Measurements from ENCODE around the gene BACH2. TPM values are rescaled to one million over a fixed set of nuclear protein-coding genes. Genes with fewer than 3 reads are reported as not detected.

Gene BACH2
- total and polyA plus RNA-seq, 9 of the 15 experiments (the other 6 are each of a cell fraction or from before 2014, with no cell fraction given), result 0.06 to 3.1 (median 0.59) TPM

DNA sequence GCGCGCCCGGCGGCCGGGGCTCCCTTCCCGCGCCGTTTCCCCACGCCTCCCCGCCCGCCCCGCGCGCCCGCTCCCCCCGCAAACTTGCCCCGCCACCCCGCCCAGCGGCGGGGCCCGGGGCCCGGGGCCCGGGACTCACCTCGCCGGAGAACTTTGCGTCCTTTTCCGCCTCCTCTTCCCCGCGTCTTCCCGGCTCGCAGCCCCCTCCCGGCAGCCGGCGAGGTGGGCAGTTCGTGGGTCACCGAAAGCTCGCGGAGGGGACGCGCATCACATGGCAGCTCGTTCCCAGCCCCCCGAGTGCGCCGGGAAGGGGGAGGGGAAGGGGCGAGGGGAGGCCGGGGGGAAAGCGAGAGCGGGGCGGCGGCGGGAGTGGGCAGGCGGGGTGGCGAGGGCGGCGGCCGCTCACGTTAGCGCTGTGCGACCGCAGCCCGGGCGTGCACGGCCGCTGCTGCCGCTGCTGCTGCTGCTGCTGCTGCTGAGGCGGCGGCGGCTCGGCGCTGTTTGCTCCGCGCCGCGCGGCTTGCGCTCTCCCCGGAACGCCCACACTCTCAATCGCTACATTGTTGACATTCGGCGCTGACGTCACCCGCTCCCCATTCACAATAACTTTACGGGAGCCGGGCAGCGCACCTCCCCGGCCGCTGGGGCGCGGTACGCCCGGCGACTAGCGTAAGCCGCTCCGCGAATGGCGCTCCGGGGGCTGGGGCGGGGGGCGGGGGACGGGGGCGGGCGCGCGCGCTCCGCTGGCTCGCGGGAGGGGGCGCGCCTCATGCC lies at the start of gene BACH2 (continued):
- TF ChIP-seq FOXK1 (CRISPR knock-in tag; IDR thresholded peaks at IDR 0.05; ENCODE audit: borderline replicate concordance), result no peak
- peak in 1 of 2 experiments; percentile 79; a peak in 1 of 4 replicates for TF ChIP-seq TEAD1 (CRISPR knock-in tag; IDR thresholded peaks at IDR 0.05)
- no peak for TF ChIP-seq CBX8 (IDR thresholded peaks at IDR 0.05; ENCODE audit: borderline replicate concordance, extremely low read depth, low read depth, low read length, poor library complexity, severe bottlenecking)
- TF ChIP-seq CTBP1 (IDR thresholded peaks at IDR 0.05; ENCODE audit: borderline replicate concordance), result peak; percentile 88
- TF ChIP-seq, protein P1, sequence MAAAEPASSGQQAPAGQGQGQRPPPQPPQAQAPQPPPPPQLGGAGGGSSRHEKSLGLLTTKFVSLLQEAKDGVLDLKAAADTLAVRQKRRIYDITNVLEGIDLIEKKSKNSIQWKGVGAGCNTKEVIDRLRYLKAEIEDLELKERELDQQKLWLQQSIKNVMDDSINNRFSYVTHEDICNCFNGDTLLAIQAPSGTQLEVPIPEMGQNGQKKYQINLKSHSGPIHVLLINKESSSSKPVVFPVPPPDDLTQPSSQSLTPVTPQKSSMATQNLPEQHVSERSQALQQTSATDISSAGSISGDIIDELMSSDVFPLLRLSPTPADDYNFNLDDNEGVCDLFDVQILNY (CRISPR knock-in tag; IDR thresholded peaks at IDR 0.05), result no peak
- no peak for TF ChIP-seq FOXA1 (IDR thresholded peaks at IDR 0.05; ENCODE audit: borderline replicate concordance)
- no peak for TF ChIP-seq ZNF75A (CRISPR knock-in tag; IDR thresholded peaks at IDR 0.05)
- TF ChIP-seq, protein P2, sequence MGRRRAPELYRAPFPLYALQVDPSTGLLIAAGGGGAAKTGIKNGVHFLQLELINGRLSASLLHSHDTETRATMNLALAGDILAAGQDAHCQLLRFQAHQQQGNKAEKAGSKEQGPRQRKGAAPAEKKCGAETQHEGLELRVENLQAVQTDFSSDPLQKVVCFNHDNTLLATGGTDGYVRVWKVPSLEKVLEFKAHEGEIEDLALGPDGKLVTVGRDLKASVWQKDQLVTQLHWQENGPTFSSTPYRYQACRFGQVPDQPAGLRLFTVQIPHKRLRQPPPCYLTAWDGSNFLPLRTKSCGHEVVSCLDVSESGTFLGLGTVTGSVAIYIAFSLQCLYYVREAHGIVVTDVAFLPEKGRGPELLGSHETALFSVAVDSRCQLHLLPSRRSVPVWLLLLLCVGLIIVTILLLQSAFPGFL (CRISPR knock-in tag; IDR thresholded peaks at IDR 0.05), result no peak
- peak; percentile 96 for TF ChIP-seq HNRNPLL (IDR thresholded peaks at IDR 0.05; ENCODE audit: low read depth, low read length, poor library complexity, severe bottlenecking)
- no peak for TF ChIP-seq BDP1 (IDR thresholded peaks at IDR 0.05; ENCODE audit: insufficient read depth, insufficient read length)
- TF ChIP-seq, protein P3, sequence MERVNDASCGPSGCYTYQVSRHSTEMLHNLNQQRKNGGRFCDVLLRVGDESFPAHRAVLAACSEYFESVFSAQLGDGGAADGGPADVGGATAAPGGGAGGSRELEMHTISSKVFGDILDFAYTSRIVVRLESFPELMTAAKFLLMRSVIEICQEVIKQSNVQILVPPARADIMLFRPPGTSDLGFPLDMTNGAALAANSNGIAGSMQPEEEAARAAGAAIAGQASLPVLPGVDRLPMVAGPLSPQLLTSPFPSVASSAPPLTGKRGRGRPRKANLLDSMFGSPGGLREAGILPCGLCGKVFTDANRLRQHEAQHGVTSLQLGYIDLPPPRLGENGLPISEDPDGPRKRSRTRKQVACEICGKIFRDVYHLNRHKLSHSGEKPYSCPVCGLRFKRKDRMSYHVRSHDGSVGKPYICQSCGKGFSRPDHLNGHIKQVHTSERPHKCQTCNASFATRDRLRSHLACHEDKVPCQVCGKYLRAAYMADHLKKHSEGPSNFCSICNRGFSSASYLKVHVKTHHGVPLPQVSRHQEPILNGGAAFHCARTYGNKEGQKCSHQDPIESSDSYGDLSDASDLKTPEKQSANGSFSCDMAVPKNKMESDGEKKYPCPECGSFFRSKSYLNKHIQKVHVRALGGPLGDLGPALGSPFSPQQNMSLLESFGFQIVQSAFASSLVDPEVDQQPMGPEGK (CRISPR knock-in tag; IDR thresholded peaks at IDR 0.05; ENCODE audit: borderline replicate concordance), result no peak
- TF ChIP-seq EGR1 (conservative IDR thresholded peaks at IDR 0.05), result peak; percentile 86
- TF ChIP-seq FOSL1 (tag; conservative IDR thresholded peaks at IDR 0.05), result peak; percentile 80
- TF ChIP-seq, protein P4, sequence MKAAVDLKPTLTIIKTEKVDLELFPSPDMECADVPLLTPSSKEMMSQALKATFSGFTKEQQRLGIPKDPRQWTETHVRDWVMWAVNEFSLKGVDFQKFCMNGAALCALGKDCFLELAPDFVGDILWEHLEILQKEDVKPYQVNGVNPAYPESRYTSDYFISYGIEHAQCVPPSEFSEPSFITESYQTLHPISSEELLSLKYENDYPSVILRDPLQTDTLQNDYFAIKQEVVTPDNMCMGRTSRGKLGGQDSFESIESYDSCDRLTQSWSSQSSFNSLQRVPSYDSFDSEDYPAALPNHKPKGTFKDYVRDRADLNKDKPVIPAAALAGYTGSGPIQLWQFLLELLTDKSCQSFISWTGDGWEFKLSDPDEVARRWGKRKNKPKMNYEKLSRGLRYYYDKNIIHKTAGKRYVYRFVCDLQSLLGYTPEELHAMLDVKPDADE (conservative IDR thresholded peaks at IDR 0.05; ENCODE audit: control insufficient read depth, low read depth, low read length), result 0 out of 2 replicates have a peak, but pooled peaks have one; percentile 40
- no peak for TF ChIP-seq TAL1 (IDR thresholded peaks at IDR 0.05)
- TF ChIP-seq, protein P5, sequence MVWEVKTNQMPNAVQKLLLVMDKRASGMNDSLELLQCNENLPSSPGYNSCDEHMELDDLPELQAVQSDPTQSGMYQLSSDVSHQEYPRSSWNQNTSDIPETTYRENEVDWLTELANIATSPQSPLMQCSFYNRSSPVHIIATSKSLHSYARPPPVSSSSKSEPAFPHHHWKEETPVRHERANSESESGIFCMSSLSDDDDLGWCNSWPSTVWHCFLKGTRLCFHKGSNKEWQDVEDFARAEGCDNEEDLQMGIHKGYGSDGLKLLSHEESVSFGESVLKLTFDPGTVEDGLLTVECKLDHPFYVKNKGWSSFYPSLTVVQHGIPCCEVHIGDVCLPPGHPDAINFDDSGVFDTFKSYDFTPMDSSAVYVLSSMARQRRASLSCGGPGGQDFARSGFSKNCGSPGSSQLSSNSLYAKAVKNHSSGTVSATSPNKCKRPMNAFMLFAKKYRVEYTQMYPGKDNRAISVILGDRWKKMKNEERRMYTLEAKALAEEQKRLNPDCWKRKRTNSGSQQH (CRISPR knock-in tag; IDR thresholded peaks at IDR 0.05), result no peak
- TF ChIP-seq, protein P6, sequence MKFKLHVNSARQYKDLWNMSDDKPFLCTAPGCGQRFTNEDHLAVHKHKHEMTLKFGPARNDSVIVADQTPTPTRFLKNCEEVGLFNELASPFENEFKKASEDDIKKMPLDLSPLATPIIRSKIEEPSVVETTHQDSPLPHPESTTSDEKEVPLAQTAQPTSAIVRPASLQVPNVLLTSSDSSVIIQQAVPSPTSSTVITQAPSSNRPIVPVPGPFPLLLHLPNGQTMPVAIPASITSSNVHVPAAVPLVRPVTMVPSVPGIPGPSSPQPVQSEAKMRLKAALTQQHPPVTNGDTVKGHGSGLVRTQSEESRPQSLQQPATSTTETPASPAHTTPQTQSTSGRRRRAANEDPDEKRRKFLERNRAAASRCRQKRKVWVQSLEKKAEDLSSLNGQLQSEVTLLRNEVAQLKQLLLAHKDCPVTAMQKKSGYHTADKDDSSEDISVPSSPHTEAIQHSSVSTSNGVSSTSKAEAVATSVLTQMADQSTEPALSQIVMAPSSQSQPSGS (CRISPR knock-in tag; IDR thresholded peaks at IDR 0.05), result peak; percentile 76; the same call in 1 of the 2 replicates
- peak; percentile 17 for TF ChIP-seq TBP (optimal IDR thresholded peaks at IDR 0.05; ENCODE audit: low read depth, low read length)

All from K562 (cell line).